ENCODE measurements around the gene SYT7. TPM values are rescaled to one million over a fixed set of nuclear protein-coding genes. Genes with fewer than 3 reads are reported as not detected.
A peak's percentile ranks its signal among the peaks of the same experiment; 100 is the strongest.

Gene SYT7
- total RNA-seq, 1 donor = 3.6 TPM

- Histone ChIP-seq H2AFZ (ENCODE audit: low read length) (no peak overlapping the region), H3K36me3 (ENCODE audit: insufficient read depth, low read length) (no peaks in the 10 kb centered on the region), H3K9me3 (ENCODE audit: low read depth, low read length) (no peaks in the 10 kb centered on the region), H3K27ac (ENCODE audit: low read depth, low read length) (no peak overlapping the region), H3K27me3 (ENCODE audit: insufficient read depth, low read length) (peaks cover 2% of the 10 kb centered on the region), H3K4me2 (ENCODE audit: insufficient read depth, low read length) (no peak overlapping the region), H4K20me1 (ENCODE audit: insufficient read depth, low read length) (no peaks in the 10 kb centered on the region), H3K4me1 (ENCODE audit: insufficient read depth, low read length) (peaks cover 25% of the 10 kb centered on the region), H3K79me2 (ENCODE audit: insufficient read depth, low read length) (no peaks in the 10 kb centered on the region), H3K4me3 (ENCODE audit: insufficient read depth, low read length) (no peak overlapping the region)
- no peak for TF ChIP-seq CTCF (IDR thresholded peaks at IDR 0.05; ENCODE audit: extremely low read depth, low read depth, low read length)
- peak; percentile 77 for DNase-seq (ENCODE audit: insufficient read length, low spot score, missing footprints)
Measured at GRCh38 chr11:61549177-61549576, 31.7 kb downstream of the SYT7 start.

- TF ChIP-seq CTCF (IDR thresholded peaks at IDR 0.05; ENCODE audit: extremely low read depth, low read depth, low read length) = no peak
- H3K27ac ChIP-seq (ENCODE audit: low read depth, low read length) = no peak overlapping the region
- H4K20me1 ChIP-seq (ENCODE audit: insufficient read depth, low read length) = no peaks in the 10 kb centered on the region
- H3K36me3 ChIP-seq (ENCODE audit: insufficient read depth, low read length) = no peaks in the 10 kb centered on the region
- no peak overlapping the region for H3K4me3 ChIP-seq (ENCODE audit: insufficient read depth, low read length)
- no peak for DNase-seq (ENCODE audit: insufficient read length, low spot score, missing footprints)
- no peaks in the 10 kb centered on the region for H3K79me2 ChIP-seq (ENCODE audit: insufficient read depth, low read length)
- H3K27me3 ChIP-seq (ENCODE audit: insufficient read depth, low read length) = no peaks in the 10 kb centered on the region
- H3K4me2 ChIP-seq (ENCODE audit: insufficient read depth, low read length) = no peak overlapping the region
- no peaks in the 10 kb centered on the region for H3K9me3 ChIP-seq (ENCODE audit: low read depth, low read length)
- peaks cover 40% of the 10 kb centered on the region for H3K4me1 ChIP-seq (ENCODE audit: insufficient read depth, low read length)
- no peak overlapping the region for H2AFZ ChIP-seq (ENCODE audit: low read length)
Measured at GRCh38 chr11:61547246-61547645, 33.6 kb downstream of the SYT7 start.

GRCh38 chr11:61546663-61547062 is 34.2 kb downstream of the SYT7 start:
- Histone ChIP-seq H3K4me2 (ENCODE audit: insufficient read depth, low read length) (no peak overlapping the region), H2AFZ (ENCODE audit: low read length) (no peak overlapping the region)
- no peak for TF ChIP-seq CTCF (IDR thresholded peaks at IDR 0.05; ENCODE audit: extremely low read depth, low read depth, low read length)

GRCh38 chr11:61545921-61546320 is 35.0 kb downstream of the SYT7 start:
- no peaks in the 10 kb centered on the region for H4K20me1 ChIP-seq (ENCODE audit: insufficient read depth, low read length)
- no peaks in the 10 kb centered on the region for H3K36me3 ChIP-seq (ENCODE audit: insufficient read depth, low read length)
- H3K27ac ChIP-seq (ENCODE audit: low read depth, low read length) = no peak overlapping the region
- H2AFZ ChIP-seq (ENCODE audit: low read length) = no peak overlapping the region
- no peak for DNase-seq (ENCODE audit: insufficient read length, low spot score, missing footprints)
- H3K4me2 ChIP-seq (ENCODE audit: insufficient read depth, low read length) = no peak overlapping the region
- peaks cover 36% of the 10 kb centered on the region for H3K4me1 ChIP-seq (ENCODE audit: insufficient read depth, low read length)
- no peak for TF ChIP-seq CTCF (IDR thresholded peaks at IDR 0.05; ENCODE audit: extremely low read depth, low read depth, low read length)
- no peak overlapping the region for H3K4me3 ChIP-seq (ENCODE audit: insufficient read depth, low read length)
- H3K79me2 ChIP-seq (ENCODE audit: insufficient read depth, low read length) = no peaks in the 10 kb centered on the region
- H3K9me3 ChIP-seq (ENCODE audit: low read depth, low read length) = no peaks in the 10 kb centered on the region
- no peaks in the 10 kb centered on the region for H3K27me3 ChIP-seq (ENCODE audit: insufficient read depth, low read length)

More at GRCh38 chr11:61546663-61547062, 34.2 kb downstream of the SYT7 start:
- no peaks in the 10 kb centered on the region for H3K36me3 ChIP-seq (ENCODE audit: insufficient read depth, low read length)
- H4K20me1 ChIP-seq (ENCODE audit: insufficient read depth, low read length) = no peaks in the 10 kb centered on the region
- H3K27me3 ChIP-seq (ENCODE audit: insufficient read depth, low read length) = no peaks in the 10 kb centered on the region
- no peaks in the 10 kb centered on the region for H3K9me3 ChIP-seq (ENCODE audit: low read depth, low read length)
- H3K27ac ChIP-seq (ENCODE audit: low read depth, low read length) = no peak overlapping the region
- peak; percentile 88 for DNase-seq (ENCODE audit: insufficient read length, low spot score, missing footprints)
- H3K4me3 ChIP-seq (ENCODE audit: insufficient read depth, low read length) = peak overlapping the region; percentile 19
- no peaks in the 10 kb centered on the region for H3K79me2 ChIP-seq (ENCODE audit: insufficient read depth, low read length)
- peaks cover 41% of the 10 kb centered on the region for H3K4me1 ChIP-seq (ENCODE audit: insufficient read depth, low read length)
